Natural killer cell (primary cell): ENCODE results near the gene KLHL35. TPM values are rescaled to one million over a fixed set of nuclear protein-coding genes. Genes with fewer than 3 reads are reported as not detected.

Experiments
- ATAC-seq, 3 donors: fragments of 150-1000 bp in 2 of 3; fragments of 200-7000 bp in 1 of 3; cut with Tn5 transposase; 1 replicate in 1 of 3; 2 replicates in 2 of 3; pipeline ENCODE4 v1.10.0; 2021; ENCODE audit warnings: mild to moderate bottlenecking in 2 of 3, moderate library complexity in 2 of 3
- DNase-seq, 2 donors: peaks; one replicate each; pipeline versions ENCODE4 v3.0.0 to v3.0.0-alpha.2; 2013 to 2021; ENCODE audit warnings: mixed read lengths in 1 of 2
- H3K27ac ChIP-seq: one replicate; pipeline ENCODE4 v1.5.1; 2013; ENCODE audit warnings: mild to moderate bottlenecking, low read length
- H3K27me3 ChIP-seq: one replicate; pipeline ENCODE4 v1.6.1; 2013; ENCODE audit warnings: low read length; ENCODE audit not compliant: control insufficient read depth, insufficient read depth
- H3K36me3 ChIP-seq: one replicate; pipeline ENCODE4 v1.6.1; 2013; ENCODE audit warnings: low read length; ENCODE audit not compliant: control insufficient read depth, insufficient read depth
- H3K4me1 ChIP-seq: one replicate; pipeline ENCODE4 v1.6.1; 2013; ENCODE audit warnings: low read length; ENCODE audit not compliant: control insufficient read depth, insufficient read depth
- H3K4me3 ChIP-seq: one replicate; pipeline ENCODE4 v1.5.1; 2013; ENCODE audit warnings: low read length
- H3K9me3 ChIP-seq: one replicate; pipeline ENCODE4 v1.6.1; 2013; ENCODE audit warnings: low read length; ENCODE audit not compliant: control insufficient read depth, insufficient read depth
- H3K27ac Mint-ChIP-seq, 2 donors: one replicate each; pipeline ENCODE4 v1.8.0; 2022; ENCODE audit warnings: mild to moderate bottlenecking in 2 of 2, mixed read lengths in 2 of 2, moderate library complexity in 1 of 2
- H3K27me3 Mint-ChIP-seq, 2 donors: one replicate each; pipeline ENCODE4 v1.8.0; 2022; ENCODE audit warnings: low read depth in 2 of 2, mixed read lengths in 2 of 2
- H3K36me3 Mint-ChIP-seq: one replicate; pipeline ENCODE4 v1.8.0; 2022; ENCODE audit warnings: mixed read lengths
- H3K4me1 Mint-ChIP-seq, 2 donors: one replicate each; pipeline ENCODE4 v1.8.0; 2022; ENCODE audit warnings: mixed read lengths in 2 of 2
- H3K4me3 Mint-ChIP-seq: one replicate; pipeline ENCODE4 v1.8.0; 2022; ENCODE audit warnings: mild to moderate bottlenecking, moderate library complexity, mixed read lengths
- H3K9me3 Mint-ChIP-seq, 2 donors: one replicate each; pipeline ENCODE4 v1.8.0; 2022; ENCODE audit warnings: mixed read lengths in 2 of 2
- WGBS: methylation state at CpG from one replicate; pipeline ENCODE4 v1.1.7; 2013; ENCODE audit warnings: missing lambda C conversion rate; ENCODE audit not compliant: insufficient coverage; 5-methylcytosine and 5-hydroxymethylcytosine counted together
- intact Hi-C: fragments of 100-400 bp; cut with micrococcal nuclease; formaldehyde crosslinking; loops from one replicate; pipeline ENCODE4 v1.14.2; 2022
- total RNA-seq, 4 donors: library from RNA; stranded (reverse); fragments of 120-200 nt in 1 of 4; gene quantifications; one replicate each; pipeline versions ENCODE4 v1.2.3 to v1.2.4, GENCODE V29; 2013 to 2022
- TF ChIP-seq, protein P1 (sequence below): fragments of 200-600 bp; IDR thresholded peaks from one replicate; pipeline ENCODE4 v1.8.0; 2022; ENCODE audit warnings: antibody characterized with exemption

KLHL35 gene
- total RNA-seq, 3 donors from 2014 or later (not counting 1 experiment from before 2014, with no cell fraction given) = 0.40 to 0.93 (median 0.54) TPM

DNA sequence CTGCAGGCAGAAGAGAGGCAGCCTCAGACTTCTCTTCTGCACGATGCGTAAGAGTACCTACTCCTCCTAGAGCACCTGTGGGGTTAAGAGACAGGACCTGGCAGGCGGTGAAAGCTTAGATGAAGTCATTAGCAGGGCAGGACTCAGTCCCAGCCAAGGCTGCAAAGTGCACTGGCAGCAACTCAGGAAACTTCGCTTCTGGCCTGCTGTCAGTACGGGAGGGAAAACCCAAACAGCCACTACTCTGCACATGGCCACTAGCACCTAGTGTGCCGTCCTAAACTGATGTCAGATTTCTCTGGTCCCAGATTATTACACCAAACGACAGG, 8.8 kb upstream of the KLHL35 start:
- intact Hi-C loops = no loop called here
- Mint-ChIP-seq H3K9me3 (no peaks in the 10 kb centered on the region), H3K4me3 (no peak overlapping the region), H3K27ac (no peak overlapping the region), H3K27me3 (peaks cover 6 to 14% of the 10 kb centered on the region in 2 donors), H3K36me3 (no peaks in the 10 kb centered on the region), H3K4me1 (peaks cover 4 to 9% of the 10 kb centered on the region in 2 donors)
- no peak for DNase-seq
- peaks cover 2% of the 10 kb centered on the region for H3K36me3 ChIP-seq
- H3K4me3 ChIP-seq = no peak overlapping the region
- H3K4me1 ChIP-seq = no peaks in the 10 kb centered on the region
- TF ChIP-seq, protein P1, sequence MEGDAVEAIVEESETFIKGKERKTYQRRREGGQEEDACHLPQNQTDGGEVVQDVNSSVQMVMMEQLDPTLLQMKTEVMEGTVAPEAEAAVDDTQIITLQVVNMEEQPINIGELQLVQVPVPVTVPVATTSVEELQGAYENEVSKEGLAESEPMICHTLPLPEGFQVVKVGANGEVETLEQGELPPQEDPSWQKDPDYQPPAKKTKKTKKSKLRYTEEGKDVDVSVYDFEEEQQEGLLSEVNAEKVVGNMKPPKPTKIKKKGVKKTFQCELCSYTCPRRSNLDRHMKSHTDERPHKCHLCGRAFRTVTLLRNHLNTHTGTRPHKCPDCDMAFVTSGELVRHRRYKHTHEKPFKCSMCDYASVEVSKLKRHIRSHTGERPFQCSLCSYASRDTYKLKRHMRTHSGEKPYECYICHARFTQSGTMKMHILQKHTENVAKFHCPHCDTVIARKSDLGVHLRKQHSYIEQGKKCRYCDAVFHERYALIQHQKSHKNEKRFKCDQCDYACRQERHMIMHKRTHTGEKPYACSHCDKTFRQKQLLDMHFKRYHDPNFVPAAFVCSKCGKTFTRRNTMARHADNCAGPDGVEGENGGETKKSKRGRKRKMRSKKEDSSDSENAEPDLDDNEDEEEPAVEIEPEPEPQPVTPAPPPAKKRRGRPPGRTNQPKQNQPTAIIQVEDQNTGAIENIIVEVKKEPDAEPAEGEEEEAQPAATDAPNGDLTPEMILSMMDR = no peak
- H3K9me3 ChIP-seq = no peaks in the 10 kb centered on the region
- H3K27me3 ChIP-seq = no peaks in the 10 kb centered on the region
- no peak overlapping the region for H3K27ac ChIP-seq
- no peak for ATAC-seq
- 92% methylated on average over 7 of the region's 7 CpGs for WGBS

DNA sequence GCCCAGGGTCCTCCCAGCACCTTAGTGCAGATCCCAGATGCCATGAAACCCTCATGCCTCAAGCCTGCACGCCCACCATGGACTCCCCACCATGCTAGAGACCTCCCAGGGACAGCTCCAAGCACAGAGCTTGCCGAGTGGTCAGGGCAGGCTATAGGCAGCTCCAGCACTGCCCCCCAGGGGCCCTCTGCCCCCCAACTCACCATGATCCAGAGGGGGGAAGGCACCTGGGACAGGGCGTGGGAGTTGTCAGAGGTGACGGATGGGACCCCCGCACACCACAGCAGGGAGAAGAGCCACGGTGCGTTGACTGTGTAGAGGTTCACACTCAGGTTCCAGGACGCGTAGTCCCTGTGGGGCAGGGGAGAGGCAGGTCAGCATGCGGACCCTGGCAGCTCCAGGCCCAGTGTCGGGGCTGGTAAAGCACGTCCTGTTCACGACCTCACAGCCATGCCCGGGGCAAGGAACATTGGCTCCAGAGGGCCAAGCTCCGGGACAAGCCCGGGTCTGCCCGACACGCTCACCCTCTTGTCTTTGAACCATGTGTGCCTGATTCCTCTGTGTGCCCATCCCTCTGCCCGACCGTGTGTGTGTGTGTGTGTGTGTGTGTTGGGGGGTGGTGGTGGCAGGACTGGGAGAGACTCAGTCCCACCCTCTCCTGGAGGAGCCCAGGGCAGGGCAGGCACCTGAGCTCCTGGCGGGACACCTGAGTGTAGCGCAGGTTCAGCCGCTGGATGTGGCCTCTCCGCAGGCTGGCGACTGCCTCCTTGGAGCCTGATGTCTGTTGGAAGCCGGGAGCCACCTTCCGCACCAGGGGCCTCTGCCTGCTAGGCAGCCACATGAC, 8.2 kb upstream of the KLHL35 start:
- Mint-ChIP-seq H3K4me3 (no peak overlapping the region), H3K27ac (no peak overlapping the region), H3K27me3 (peaks cover 6 to 14% of the 10 kb centered on the region in 2 donors), H3K9me3 (no peaks in the 10 kb centered on the region), H3K4me1 (peaks cover 4 to 9% of the 10 kb centered on the region in 2 donors), H3K36me3 (no peaks in the 10 kb centered on the region)
- TF ChIP-seq, protein P1 = no peak
- DNase-seq = no peak
- intact Hi-C loops = no loop called here
- H3K4me3 ChIP-seq = no peak overlapping the region
- no peak for ATAC-seq
- H3K27me3 ChIP-seq = no peaks in the 10 kb centered on the region
- H3K9me3 ChIP-seq = no peaks in the 10 kb centered on the region
- peaks cover 2% of the 10 kb centered on the region for H3K36me3 ChIP-seq
- H3K27ac ChIP-seq = no peak overlapping the region
- 90% methylated on average over 26 of the region's 27 CpGs for WGBS
- H3K4me1 ChIP-seq = no peaks in the 10 kb centered on the region

DNA sequence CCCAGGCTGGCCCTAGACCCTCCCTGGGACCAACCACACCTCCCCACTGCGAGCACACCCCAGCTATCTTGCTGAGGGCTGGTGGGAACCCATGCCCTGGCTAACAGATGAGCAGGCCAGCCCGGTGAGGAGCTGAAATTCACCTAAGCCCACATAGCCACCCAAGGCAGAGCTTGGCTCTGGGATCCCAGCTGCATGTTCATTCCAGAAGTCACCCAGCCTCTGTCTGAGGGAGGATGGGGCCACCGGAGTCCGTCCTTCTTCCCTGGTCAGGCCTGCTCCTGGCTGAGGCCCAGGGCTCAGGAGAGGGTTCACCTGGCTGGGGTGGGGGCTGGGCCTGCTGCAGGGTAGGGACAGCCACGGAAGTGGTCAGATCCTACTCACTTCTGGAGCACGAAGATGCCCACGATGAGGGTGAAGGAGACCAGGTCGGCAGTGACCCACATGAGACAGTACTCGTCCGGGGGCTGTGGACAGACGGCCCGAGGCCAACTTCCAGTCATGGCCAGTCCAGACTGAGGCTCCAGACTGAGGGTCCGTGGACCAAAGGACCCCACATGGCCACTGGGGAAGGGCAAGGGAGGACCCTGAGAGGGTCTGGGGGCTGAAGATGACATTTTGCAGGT, 6.6 kb upstream of the KLHL35 start:
- H3K27me3 Mint-ChIP-seq = peaks cover 4 to 8% of the 10 kb centered on the region in 2 donors
- no peak for ATAC-seq

More for the DNA sequence above, 6.6 kb upstream of the KLHL35 start:
- Mint-ChIP-seq H3K36me3 (no peaks in the 10 kb centered on the region), H3K27ac (no peak overlapping the region), H3K9me3 (no peaks in the 10 kb centered on the region), H3K4me1 (peaks cover 0 to 6% of the 10 kb centered on the region in 2 donors), H3K4me3 (no peak overlapping the region)
- peaks cover 2% of the 10 kb centered on the region for H3K36me3 ChIP-seq
- TF ChIP-seq, protein P1 = no peak
- H3K4me3 ChIP-seq = no peak overlapping the region
- H3K27me3 ChIP-seq = no peaks in the 10 kb centered on the region
- no peak overlapping the region for H3K27ac ChIP-seq
- no peaks in the 10 kb centered on the region for H3K9me3 ChIP-seq
- no peak for DNase-seq
- no peaks in the 10 kb centered on the region for H3K4me1 ChIP-seq
- WGBS = 87% methylated on average over 13 of the region's 13 CpGs
- intact Hi-C loops = no loop called here
